B cell (primary cell): Measurements from ENCODE around the gene PTPRO. TPM values are rescaled to one million over a fixed set of nuclear protein-coding genes. Genes with fewer than 3 reads are reported as not detected.

ENCODE experiments used
- ATAC-seq: fragments of 200-7000 bp; cut with Tn5 transposase; one replicate; pipeline ENCODE4 v1.10.0; 2021; ENCODE audit warnings: low read depth, mild to moderate bottlenecking, moderate number of reproducible peaks, moderate library complexity
- CTCF ChIA-PET: fragments of 350-600 bp; sonication (Branson Sonifier 250); formaldehyde crosslinking; loops from one replicate; lab custom pipeline; 2021; ENCODE audit warnings: antibody characterized with exemption, inconsistent platforms; lab: Charles Lee
- POLR2A ChIA-PET: fragments of 350-600 bp; sonication (Branson Sonifier 250); formaldehyde crosslinking; loops from one replicate; lab custom pipeline; 2021; ENCODE audit warnings: antibody characterized with exemption; lab: Charles Lee
- DNase-seq: peaks from one replicate; pipeline ENCODE4 v3.0.0; 2013
- H2AFZ ChIP-seq: 2 replicates; pipeline ENCODE4 v1.6.1; 2012; ENCODE audit warnings: mild to moderate bottlenecking, low read depth, low read length; ENCODE audit not compliant: insufficient read depth, poor library complexity, severe bottlenecking
- H3K27ac ChIP-seq, 2 donors: 1 replicate in 1 of 2; 2 replicates in 1 of 2; pipeline ENCODE4 v1.5.1; 2012 to 2013; ENCODE audit warnings: low read length in 2 of 2, mild to moderate bottlenecking in 2 of 2, moderate library complexity in 1 of 2
- H3K27me3 ChIP-seq, 4 experiments: fragments of 200-600 bp in 1 of 4; sonication (generic) in 1 of 4; replicated peaks in 1 of 4; 1 replicate in 2 of 4; 2 replicates in 2 of 4; pipeline versions ENCODE4 v1.6.1 to v1.7.0; 2013 to 2016; ENCODE audit warnings: low read length in 3 of 4, mild to moderate bottlenecking in 2 of 4, mixed read lengths in 1 of 4, moderate library complexity in 1 of 4; ENCODE audit not compliant: insufficient read depth in 4 of 4, control insufficient read depth in 3 of 4; ENCODE audit errors: control extremely low read depth in 1 of 4
- H3K36me3 ChIP-seq, 2 experiments: replicated peaks in 1 of 2; 1 replicate in 1 of 2; 2 replicates in 1 of 2; pipeline versions ENCODE4 v1.6.1 to v1.7.1; 2013; ENCODE audit warnings: low read length in 1 of 2; ENCODE audit not compliant: insufficient read depth in 2 of 2, control insufficient read depth in 1 of 2; ENCODE audit errors: control extremely low read depth in 1 of 2, extremely low read depth in 1 of 2
- H3K4me1 ChIP-seq, 2 donors: fragments of 200-600 bp in 1 of 2; sonication (generic) in 1 of 2; 1 replicate in 1 of 2; 2 replicates in 1 of 2; pipeline versions ENCODE4 v1.5.1 to v1.6.1; 2013 to 2017; ENCODE audit warnings: low read length in 2 of 2; ENCODE audit not compliant: control insufficient read depth in 2 of 2, insufficient read depth in 2 of 2
- H3K4me2 ChIP-seq: replicated peaks from 2 replicates; pipeline ENCODE3; 2012; ENCODE audit warnings: mild to moderate bottlenecking, low read depth, low read length; ENCODE audit not compliant: poor library complexity, severe bottlenecking
- H3K4me3 ChIP-seq, 5 experiments: fragments of 200-600 bp in 1 of 5; sonication (generic) in 1 of 5; 1 replicate in 3 of 5; 2 replicates in 2 of 5; pipeline versions ENCODE4 v1.5.1 to v1.7.0; 2011 to 2016; ENCODE audit warnings: low read length in 4 of 5, mild to moderate bottlenecking in 4 of 5, low read depth in 2 of 5, control low read depth in 1 of 5, moderate library complexity in 1 of 5; ENCODE audit not compliant: insufficient read depth in 1 of 5; ENCODE audit errors: control extremely low read depth in 1 of 5, extremely low read depth in 1 of 5
- H3K79me2 ChIP-seq: fragments of 200-600 bp; sonication (generic); one replicate; pipeline ENCODE4 v1.6.0; 2016; ENCODE audit warnings: low read length; ENCODE audit not compliant: control insufficient read depth, insufficient read depth
- H3K9ac ChIP-seq: fragments of 200-600 bp; sonication (generic); 2 replicates; pipeline ENCODE4 v1.6.1; 2017; ENCODE audit warnings: mild to moderate bottlenecking, low read length, moderate library complexity
- H3K9me3 ChIP-seq, 3 donors: one replicate each; pipeline versions ENCODE4 v1.6.1 to v1.7.1; 2013; ENCODE audit warnings: low read length in 2 of 3; ENCODE audit not compliant: control insufficient read depth in 2 of 3, insufficient read depth in 1 of 3; ENCODE audit errors: control extremely low read depth in 1 of 3
- H4K20me1 ChIP-seq: 2 replicates; pipeline ENCODE4 v1.6.0; 2012; ENCODE audit warnings: mild to moderate bottlenecking, low read length; ENCODE audit not compliant: insufficient read depth, control insufficient read depth, poor library complexity, severe bottlenecking
- H3K27ac Mint-ChIP-seq: one replicate; pipeline ENCODE4 v1.8.0; 2021; ENCODE audit warnings: mixed read lengths
- H3K27me3 Mint-ChIP-seq: one replicate; pipeline ENCODE4 v1.8.0; 2021; ENCODE audit warnings: mixed read lengths
- H3K4me1 Mint-ChIP-seq: one replicate; pipeline ENCODE4 v1.8.0; 2021; ENCODE audit warnings: mixed read lengths
- H3K4me3 Mint-ChIP-seq: one replicate; pipeline ENCODE4 v1.8.0; 2021; ENCODE audit warnings: mixed read lengths
- H3K9me3 Mint-ChIP-seq: one replicate; pipeline ENCODE4 v1.8.0; 2022; ENCODE audit warnings: mixed read lengths; ENCODE audit not compliant: insufficient read depth
- EZH2 ChIP-seq: IDR thresholded peaks from 2 replicates; pipeline ENCODE4 v1.6.1; 2012; ENCODE audit warnings: borderline replicate concordance, low read depth, mild to moderate bottlenecking, moderate library complexity, low read length; ENCODE audit not compliant: insufficient read depth, poor library complexity, severe bottlenecking
- WGBS: methylation state at CpG from one replicate; pipeline ENCODE4 v1.1.5; 2013; ENCODE audit warnings: missing lambda C conversion rate; ENCODE audit not compliant: insufficient coverage; 5-methylcytosine and 5-hydroxymethylcytosine counted together
- intact Hi-C: fragments of 100-400 bp; cut with micrococcal nuclease; formaldehyde crosslinking; loops from one replicate; pipeline ENCODE4 v1.10.0; 2022
- polyA plus RNA-seq: library from polyadenylated mRNA; depleted of rRNA; stranded (reverse); fragments of >200 nt; gene quantifications from 2 replicates; pipeline ENCODE4 v1.2.3, GENCODE V29; 2012
- total RNA-seq, 2 donors: library from RNA; stranded (reverse); fragments of 120-200 nt in 1 of 2; gene quantifications; 1 replicate in 1 of 2; 2 replicates in 1 of 2; pipeline versions ENCODE4 v1.2.3 to v1.2.4, GENCODE V29; 2013 to 2022
- TF ChIP-seq, protein P1 (sequence below): fragments of 200-600 bp; IDR thresholded peaks from one replicate; pipeline ENCODE4 v1.8.0; 2022; ENCODE audit warnings: antibody characterized with exemption, mild to moderate bottlenecking

The PTPRO gene
- total and polyA plus RNA-seq, 2 donors (not counting 1 experiment from before 2014, with no cell fraction given), result 23.1 to 23.6 TPM

DNA sequence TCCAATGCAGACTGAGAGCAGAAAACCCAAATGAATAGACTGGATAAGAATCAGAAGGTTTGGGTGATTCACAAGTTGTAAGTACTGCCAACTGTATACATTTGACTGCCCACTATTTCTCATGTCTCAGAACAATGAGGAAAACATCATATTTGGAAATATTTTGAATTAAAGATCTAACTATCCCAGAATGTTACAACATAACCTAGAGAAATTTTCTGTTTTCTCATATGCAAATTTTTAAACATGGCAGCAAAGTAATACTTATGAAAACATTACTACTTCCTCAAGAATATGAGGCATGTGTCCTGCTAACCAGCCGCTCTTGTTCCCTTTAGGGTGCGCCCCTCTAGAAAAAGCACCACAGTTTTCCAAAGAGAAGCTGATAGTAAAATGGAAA, 179.9 kb downstream of the PTPRO start:
- H3K27ac Mint-ChIP-seq, result no peak overlapping the region
- Histone ChIP-seq H3K27me3 (no peaks in the 10 kb centered on the region), H2AFZ (no peak overlapping the region), H3K4me3 (no peak overlapping the region), H3K27ac (no peak overlapping the region), H3K36me3 (no peaks in the 10 kb centered on the region), H4K20me1 (no peaks in the 10 kb centered on the region), H3K9ac (no peak overlapping the region), H3K79me2 (no peaks in the 10 kb centered on the region), H3K4me2 (no peak overlapping the region), H3K4me1 (no peaks in the 10 kb centered on the region), H3K9me3 (peaks cover 0 to 1% (median 0%) of the 10 kb centered on the region in 3 donors)
- TF ChIP-seq EZH2, result no peak
- TF ChIP-seq, protein P1, sequence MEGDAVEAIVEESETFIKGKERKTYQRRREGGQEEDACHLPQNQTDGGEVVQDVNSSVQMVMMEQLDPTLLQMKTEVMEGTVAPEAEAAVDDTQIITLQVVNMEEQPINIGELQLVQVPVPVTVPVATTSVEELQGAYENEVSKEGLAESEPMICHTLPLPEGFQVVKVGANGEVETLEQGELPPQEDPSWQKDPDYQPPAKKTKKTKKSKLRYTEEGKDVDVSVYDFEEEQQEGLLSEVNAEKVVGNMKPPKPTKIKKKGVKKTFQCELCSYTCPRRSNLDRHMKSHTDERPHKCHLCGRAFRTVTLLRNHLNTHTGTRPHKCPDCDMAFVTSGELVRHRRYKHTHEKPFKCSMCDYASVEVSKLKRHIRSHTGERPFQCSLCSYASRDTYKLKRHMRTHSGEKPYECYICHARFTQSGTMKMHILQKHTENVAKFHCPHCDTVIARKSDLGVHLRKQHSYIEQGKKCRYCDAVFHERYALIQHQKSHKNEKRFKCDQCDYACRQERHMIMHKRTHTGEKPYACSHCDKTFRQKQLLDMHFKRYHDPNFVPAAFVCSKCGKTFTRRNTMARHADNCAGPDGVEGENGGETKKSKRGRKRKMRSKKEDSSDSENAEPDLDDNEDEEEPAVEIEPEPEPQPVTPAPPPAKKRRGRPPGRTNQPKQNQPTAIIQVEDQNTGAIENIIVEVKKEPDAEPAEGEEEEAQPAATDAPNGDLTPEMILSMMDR, result no peak
- intact Hi-C loops, result no loop called here
- H3K4me1 Mint-ChIP-seq, result peaks cover 2% of the 10 kb centered on the region
- H3K27me3 Mint-ChIP-seq, result peaks cover 23% of the 10 kb centered on the region
- no CpG with 5 or more reads among the region's 2 CpGs for WGBS
- DNase-seq (no peak), ATAC-seq (no peak)
- no peak overlapping the region for H3K4me3 Mint-ChIP-seq
- ChIA-PET CTCF (no interaction called here), POLR2A (no interaction called here)
- no peaks in the 10 kb centered on the region for H3K9me3 Mint-ChIP-seq

DNA sequence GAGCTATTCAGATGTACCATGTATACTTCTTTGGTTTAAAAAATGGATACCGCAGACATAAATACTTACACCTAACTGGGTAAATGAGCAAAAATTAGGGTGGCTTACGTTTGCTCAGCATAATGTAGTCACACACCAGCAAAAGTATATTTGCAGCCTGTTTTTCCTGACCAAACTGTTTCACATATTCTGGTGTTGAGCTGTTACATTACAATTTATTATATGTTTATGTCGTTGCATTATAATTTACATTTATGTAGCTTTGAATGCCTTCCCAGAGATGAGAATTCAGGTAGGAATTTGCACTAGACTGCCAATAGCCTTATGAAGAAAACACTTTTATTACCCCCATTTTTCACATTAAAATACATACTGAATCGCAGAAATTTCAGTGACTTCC, 183.3 kb downstream of the PTPRO start:
- Histone ChIP-seq H4K20me1 (no peaks in the 10 kb centered on the region), H3K4me3 (no peak overlapping the region), H2AFZ (no peak overlapping the region), H3K27me3 (peaks cover 0 to 4% (median 2%) of the 10 kb centered on the region in 4 experiments), H3K36me3 (no peaks in the 10 kb centered on the region), H3K4me1 (no peaks in the 10 kb centered on the region), H3K27ac (no peak overlapping the region), H3K9me3 (peaks cover 0 to 1% (median 0%) of the 10 kb centered on the region in 3 donors), H3K4me2 (no peak overlapping the region), H3K9ac (no peak overlapping the region), H3K79me2 (no peaks in the 10 kb centered on the region)
- CTCF ChIA-PET, result no interaction called here
- no CpG with 5 or more reads among the region's 4 CpGs for WGBS
- TF ChIP-seq, protein P1, result no peak
- TF ChIP-seq EZH2, result no peak
- DNase-seq, result no peak
- POLR2A ChIA-PET, result no interaction called here
- no peaks in the 10 kb centered on the region for H3K4me1 Mint-ChIP-seq
- H3K9me3 Mint-ChIP-seq, result no peaks in the 10 kb centered on the region
- H3K27me3 Mint-ChIP-seq, result peaks cover 26% of the 10 kb centered on the region
- intact Hi-C loops, result no loop called here
- no peak overlapping the region for H3K27ac Mint-ChIP-seq
- ATAC-seq, result no peak
- H3K4me3 Mint-ChIP-seq, result no peak overlapping the region
